Activated naive CD8-positive, alpha-beta T cell treated with anti-CD3 and anti-CD28 coated beads, Interleukin-2, amount 50 U/mL, for 24 hours (primary cell): ENCODE data around the gene SRPK2.

Source experiments
- ATAC-seq: fragments of 150-1000 bp; cut with Tn5 transposase; one replicate; pipeline ENCODE4 v1.10.0; 2021
- DNase-seq: peaks from one replicate; pipeline ENCODE4 v3.0.0; 2021
- H3K27ac Mint-ChIP-seq: one replicate; pipeline ENCODE4 v1.8.0; 2021; ENCODE audit warnings: mild to moderate bottlenecking, mixed read lengths
- H3K27me3 Mint-ChIP-seq: one replicate; pipeline ENCODE4 v1.8.0; 2021; ENCODE audit warnings: mixed read lengths
- H3K36me3 Mint-ChIP-seq: one replicate; pipeline ENCODE4 v1.8.0; 2021; ENCODE audit warnings: low read depth, mixed read lengths
- H3K4me1 Mint-ChIP-seq: one replicate; pipeline ENCODE4 v1.8.0; 2021; ENCODE audit warnings: mixed read lengths
- H3K4me3 Mint-ChIP-seq: one replicate; pipeline ENCODE4 v1.8.0; 2021; ENCODE audit warnings: mild to moderate bottlenecking, moderate library complexity, mixed read lengths
- H3K9me3 Mint-ChIP-seq: one replicate; pipeline ENCODE4 v1.8.0; 2021; ENCODE audit warnings: mixed read lengths

Gene SRPK2

DNA sequence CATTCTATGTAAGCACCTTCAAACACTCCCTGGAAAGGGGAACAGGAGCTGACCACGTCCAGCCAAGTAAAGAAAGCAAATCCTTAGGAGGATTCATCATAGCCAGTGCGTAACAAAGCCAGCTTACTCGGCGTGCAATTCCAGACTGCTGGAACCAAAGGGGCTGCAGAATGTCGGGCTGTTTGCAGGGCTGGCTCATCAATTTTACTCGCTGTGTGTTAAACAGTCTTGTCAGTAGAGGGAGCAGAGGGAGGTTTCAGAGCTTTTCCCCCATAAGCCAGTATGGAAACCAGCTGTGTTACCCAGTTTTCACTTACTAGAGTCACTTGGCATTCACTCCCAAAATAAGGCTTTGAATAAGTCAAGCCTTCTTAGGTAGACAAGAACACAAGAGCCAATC is 247.7 kb downstream of the SRPK2 start:
- DNase-seq = no peak
- Mint-ChIP-seq H3K27me3 (no peaks in the 10 kb centered on the region), H3K9me3 (no peaks in the 10 kb centered on the region), H3K27ac (no peak overlapping the region), H3K4me3 (no peak overlapping the region), H3K36me3 (peaks cover 16% of the 10 kb centered on the region), H3K4me1 (no peaks in the 10 kb centered on the region)
- ATAC-seq = no peak

DNA sequence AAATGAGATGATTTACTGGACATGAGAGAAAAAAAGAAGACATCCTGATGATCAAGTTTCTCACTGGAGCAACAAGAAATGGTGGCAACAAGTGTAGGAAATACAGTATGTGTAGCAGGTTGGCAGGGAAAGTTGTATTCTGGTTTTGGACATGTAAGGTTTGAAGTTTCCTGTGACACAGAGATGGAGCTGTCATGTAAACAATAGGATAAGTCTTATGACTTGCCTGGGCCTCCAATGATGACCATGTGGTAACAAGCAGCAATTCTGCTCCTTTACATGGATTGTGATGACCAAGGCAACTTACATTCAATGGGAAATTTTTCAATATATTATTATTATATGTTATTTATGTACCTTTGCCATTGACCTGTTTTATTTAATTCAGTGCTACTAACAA is 249.3 kb downstream of the SRPK2 start:
- ATAC-seq = no peak
- H3K27ac Mint-ChIP-seq = no peak overlapping the region
- H3K9me3 Mint-ChIP-seq = no peaks in the 10 kb centered on the region
- no peak for DNase-seq
- no peaks in the 10 kb centered on the region for H3K4me1 Mint-ChIP-seq
- H3K36me3 Mint-ChIP-seq = peaks cover 16% of the 10 kb centered on the region
- no peaks in the 10 kb centered on the region for H3K27me3 Mint-ChIP-seq
- H3K4me3 Mint-ChIP-seq = no peak overlapping the region

DNA sequence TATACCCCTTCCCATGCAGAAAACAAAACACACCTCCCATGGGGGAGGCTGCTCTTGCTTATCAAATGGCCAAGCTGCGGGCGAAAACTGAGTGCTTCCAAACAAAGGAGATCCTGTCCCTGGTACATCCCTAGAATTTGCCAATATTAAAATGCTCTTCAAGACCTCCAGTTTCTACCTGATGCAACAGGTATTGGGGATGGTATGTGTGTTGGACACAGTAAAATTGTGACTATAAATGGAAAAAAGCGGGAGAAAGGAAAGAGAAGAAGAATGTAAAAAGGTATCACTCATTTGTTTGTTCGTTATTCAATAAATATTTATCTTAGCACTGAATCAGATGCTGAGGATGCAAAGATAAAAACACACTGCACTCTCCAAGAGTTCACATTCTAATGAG is 250.8 kb downstream of the SRPK2 start:
- H3K36me3 Mint-ChIP-seq = peaks cover 12% of the 10 kb centered on the region
- no peak overlapping the region for H3K27ac Mint-ChIP-seq
- H3K4me3 Mint-ChIP-seq = no peak overlapping the region
- H3K27me3 Mint-ChIP-seq = no peaks in the 10 kb centered on the region
- no peak for ATAC-seq
- no peaks in the 10 kb centered on the region for H3K4me1 Mint-ChIP-seq
- H3K9me3 Mint-ChIP-seq = no peaks in the 10 kb centered on the region
- DNase-seq = no peak

DNA sequence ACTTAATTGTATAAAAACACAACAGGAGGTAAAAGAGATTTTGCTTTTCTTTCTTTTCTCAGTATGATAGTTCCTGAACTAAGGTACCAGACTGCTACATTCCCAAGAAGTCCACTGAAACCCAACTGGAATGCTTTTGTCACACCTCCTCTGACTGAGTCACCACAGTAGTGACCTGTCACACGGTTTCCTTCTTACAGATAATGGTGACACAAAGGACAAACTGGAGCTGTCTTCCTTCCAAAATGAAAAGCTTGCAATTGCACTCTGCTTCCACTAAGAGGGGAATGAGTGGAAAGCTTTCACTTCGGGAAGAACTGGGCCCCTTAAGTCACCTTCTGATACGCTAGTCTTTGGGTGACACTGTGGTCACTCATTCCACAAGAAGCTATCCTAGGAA is 252.5 kb downstream of the SRPK2 start:
- no peak overlapping the region for H3K27ac Mint-ChIP-seq

DNA sequence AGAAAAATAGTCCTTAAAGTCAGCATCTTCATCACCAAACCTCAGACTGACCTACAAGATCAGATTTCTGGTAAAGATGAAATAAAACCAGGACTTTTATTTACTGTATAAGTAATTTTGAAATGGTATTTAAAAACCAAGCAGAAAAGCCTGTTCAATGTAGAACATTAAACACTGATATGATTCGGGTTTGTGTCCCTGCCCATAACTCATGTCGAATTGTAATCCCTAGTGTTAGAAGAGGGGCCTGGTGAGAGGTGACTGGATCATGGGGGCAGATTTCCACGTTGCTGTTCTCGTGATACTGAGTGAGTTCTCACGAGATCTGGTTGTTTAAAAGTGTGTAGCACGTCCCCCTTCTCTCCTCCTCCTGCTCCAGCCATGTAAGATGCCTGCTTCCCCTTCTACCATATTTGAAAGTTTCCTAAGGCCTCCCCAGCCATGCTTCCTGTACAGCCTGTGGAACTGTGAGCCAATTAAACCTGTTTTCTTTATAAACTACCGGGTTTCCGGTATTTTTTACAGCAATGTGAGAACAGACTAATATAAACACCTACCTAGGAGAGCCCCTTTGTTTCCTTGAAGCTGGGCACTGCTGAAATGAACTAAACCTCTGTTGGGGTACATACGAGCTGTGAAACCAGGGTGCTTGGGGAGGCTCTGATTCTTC is 254.6 kb downstream of the SRPK2 start:
- no peaks in the 10 kb centered on the region for H3K9me3 Mint-ChIP-seq
- no peak overlapping the region for H3K4me3 Mint-ChIP-seq
- peaks cover 15% of the 10 kb centered on the region for H3K36me3 Mint-ChIP-seq
- ATAC-seq = no peak
- peaks cover 19% of the 10 kb centered on the region for H3K4me1 Mint-ChIP-seq
- no peak overlapping the region for H3K27ac Mint-ChIP-seq
- no peak for DNase-seq
- no peaks in the 10 kb centered on the region for H3K27me3 Mint-ChIP-seq

More for the DNA sequence above, 252.5 kb downstream of the SRPK2 start:
- Mint-ChIP-seq H3K27me3 (no peaks in the 10 kb centered on the region), H3K4me3 (no peak overlapping the region), H3K36me3 (peaks cover 11% of the 10 kb centered on the region), H3K9me3 (no peaks in the 10 kb centered on the region), H3K4me1 (peaks cover 12% of the 10 kb centered on the region)
- DNase-seq (no peak), ATAC-seq (peak; percentile 35)

DNA sequence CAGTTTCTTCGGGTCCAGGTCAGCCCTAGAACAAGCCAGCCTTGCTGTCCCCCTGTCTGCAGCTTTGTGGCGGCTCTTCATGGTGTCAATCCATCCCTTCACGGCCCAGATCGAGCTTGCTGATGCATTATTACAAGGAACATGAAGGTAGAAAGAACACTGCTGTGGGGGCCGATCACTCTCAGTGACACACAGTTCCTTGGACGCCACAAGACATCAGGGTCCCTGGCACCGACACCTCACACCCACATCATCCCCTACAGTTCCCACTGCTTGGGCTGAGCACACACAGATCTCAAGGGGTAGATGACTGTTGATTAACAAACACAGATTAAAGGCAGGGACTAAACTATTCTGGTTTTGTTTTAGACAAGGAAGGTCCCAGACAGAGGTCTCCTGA is 255.4 kb downstream of the SRPK2 start:
- H3K36me3 Mint-ChIP-seq = peaks cover 15% of the 10 kb centered on the region
- no peak for ATAC-seq
- DNase-seq = no peak
- no peaks in the 10 kb centered on the region for H3K9me3 Mint-ChIP-seq
- H3K27ac Mint-ChIP-seq = no peak overlapping the region
- no peak overlapping the region for H3K4me3 Mint-ChIP-seq
- H3K4me1 Mint-ChIP-seq = peaks cover 19% of the 10 kb centered on the region
- H3K27me3 Mint-ChIP-seq = no peaks in the 10 kb centered on the region

DNA sequence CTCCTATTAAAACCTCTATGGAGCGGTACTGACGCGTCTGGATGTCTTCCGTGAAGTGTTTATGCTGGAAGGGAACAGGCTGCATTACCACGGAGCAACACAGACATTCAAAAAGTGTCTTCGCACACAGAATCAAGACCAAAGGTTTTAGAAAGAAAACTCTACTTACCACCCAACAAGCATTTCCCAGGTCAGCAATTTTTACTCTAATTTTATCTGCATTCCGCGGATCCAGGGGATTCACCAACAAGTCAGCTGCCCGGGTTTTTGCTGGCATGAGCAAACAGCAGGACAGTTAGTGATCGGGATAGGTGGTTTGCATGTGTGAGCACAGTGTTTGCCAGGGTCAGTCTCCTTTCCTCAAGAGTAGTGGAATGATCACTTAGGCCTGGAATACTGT is 255.9 kb downstream of the SRPK2 start:
- Mint-ChIP-seq H3K9me3 (no peaks in the 10 kb centered on the region), H3K27me3 (no peaks in the 10 kb centered on the region), H3K36me3 (peaks cover 11% of the 10 kb centered on the region), H3K4me1 (peaks cover 20% of the 10 kb centered on the region), H3K4me3 (no peak overlapping the region), H3K27ac (no peak overlapping the region)
- no peak for ATAC-seq
- DNase-seq = no peak

DNA sequence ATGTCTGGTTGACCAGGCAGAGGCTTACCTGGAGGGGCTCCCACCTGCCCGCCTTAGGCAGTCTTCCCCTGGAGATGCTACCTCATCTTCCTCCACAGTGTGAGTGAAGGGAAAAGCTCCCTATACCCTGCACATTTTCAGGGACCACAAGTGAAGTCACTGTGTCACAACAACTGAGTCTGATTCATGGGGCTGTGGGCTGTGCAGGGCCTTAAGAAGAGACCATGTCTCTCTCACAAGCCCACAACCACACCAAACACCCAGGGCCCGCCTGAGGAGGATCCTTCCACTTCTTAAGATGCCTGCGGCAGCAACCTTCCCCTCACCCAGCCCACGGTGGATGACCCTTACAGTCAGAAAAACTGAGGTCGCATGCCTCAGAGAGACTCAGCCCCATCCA is 256.4 kb downstream of the SRPK2 start:
- DNase-seq (no peak), ATAC-seq (peak; percentile 57)
- peaks cover 25% of the 10 kb centered on the region for H3K4me1 Mint-ChIP-seq
- no peak overlapping the region for H3K4me3 Mint-ChIP-seq
- H3K27ac Mint-ChIP-seq = no peak overlapping the region
- H3K27me3 Mint-ChIP-seq = no peaks in the 10 kb centered on the region
- H3K9me3 Mint-ChIP-seq = no peaks in the 10 kb centered on the region
- H3K36me3 Mint-ChIP-seq = peaks cover 11% of the 10 kb centered on the region

DNA sequence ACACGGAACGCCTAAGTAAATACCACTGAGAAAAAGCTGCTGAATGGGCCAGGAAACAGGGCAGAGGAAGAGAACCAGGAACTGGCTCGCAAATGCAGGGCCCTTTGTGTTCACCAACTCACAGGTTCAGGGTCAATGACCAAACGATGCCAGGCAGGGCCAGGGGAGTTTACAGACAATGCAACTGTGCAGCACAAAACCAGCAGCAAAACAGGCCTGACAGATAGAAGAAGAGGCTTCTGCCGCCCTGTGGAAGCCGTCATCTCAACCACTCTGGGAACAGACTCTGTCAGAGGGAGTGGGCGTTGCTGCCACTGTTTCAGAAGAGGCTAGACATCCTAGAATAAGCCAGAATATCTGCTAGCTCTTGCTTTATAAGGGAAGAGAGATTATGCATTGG is 256.8 kb downstream of the SRPK2 start:
- peaks cover 29% of the 10 kb centered on the region for H3K4me1 Mint-ChIP-seq
- no peaks in the 10 kb centered on the region for H3K9me3 Mint-ChIP-seq
- H3K4me3 Mint-ChIP-seq = no peak overlapping the region
- DNase-seq (no peak), ATAC-seq (peak; percentile 34)
- peaks cover 11% of the 10 kb centered on the region for H3K36me3 Mint-ChIP-seq
- peak overlapping the region; percentile 39 for H3K27ac Mint-ChIP-seq
- H3K27me3 Mint-ChIP-seq = no peaks in the 10 kb centered on the region

DNA sequence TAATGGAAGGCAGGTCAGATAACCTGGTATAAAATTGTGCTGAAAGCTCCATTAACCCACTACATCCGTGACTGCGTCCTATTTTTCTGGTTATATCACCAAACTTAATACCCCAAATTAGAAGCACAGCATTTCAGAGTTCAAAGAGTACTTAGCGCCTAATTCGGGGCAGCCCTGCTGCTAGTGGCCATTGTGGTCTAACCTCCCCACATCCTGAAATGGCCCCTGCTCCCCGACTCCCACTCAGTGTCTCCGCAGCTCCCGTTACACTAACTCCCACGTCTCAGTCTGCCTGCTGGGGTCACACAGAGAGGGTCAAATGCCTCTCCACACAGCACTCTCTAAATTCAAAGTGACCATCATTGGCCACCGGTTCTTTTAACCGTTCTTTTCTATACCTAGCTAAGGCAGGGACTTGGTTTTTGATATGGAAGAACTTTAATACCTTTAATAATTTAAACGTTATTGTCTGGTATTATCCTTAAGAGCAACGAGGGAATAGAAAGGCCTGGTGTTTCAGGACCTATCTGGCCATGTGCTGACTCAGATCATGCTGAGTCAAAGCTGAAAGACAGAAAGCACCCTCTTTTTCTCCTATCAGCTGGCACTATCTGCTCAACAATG is 257.6 kb downstream of the SRPK2 start:
- ATAC-seq (peak; percentile 34), DNase-seq (no peak)
- H3K4me3 Mint-ChIP-seq = no peak overlapping the region
- no peaks in the 10 kb centered on the region for H3K9me3 Mint-ChIP-seq
- H3K27me3 Mint-ChIP-seq = no peaks in the 10 kb centered on the region
- peaks cover 34% of the 10 kb centered on the region for H3K4me1 Mint-ChIP-seq
- H3K36me3 Mint-ChIP-seq = peaks cover 13% of the 10 kb centered on the region
- peak overlapping the region; percentile 64 for H3K27ac Mint-ChIP-seq

DNA sequence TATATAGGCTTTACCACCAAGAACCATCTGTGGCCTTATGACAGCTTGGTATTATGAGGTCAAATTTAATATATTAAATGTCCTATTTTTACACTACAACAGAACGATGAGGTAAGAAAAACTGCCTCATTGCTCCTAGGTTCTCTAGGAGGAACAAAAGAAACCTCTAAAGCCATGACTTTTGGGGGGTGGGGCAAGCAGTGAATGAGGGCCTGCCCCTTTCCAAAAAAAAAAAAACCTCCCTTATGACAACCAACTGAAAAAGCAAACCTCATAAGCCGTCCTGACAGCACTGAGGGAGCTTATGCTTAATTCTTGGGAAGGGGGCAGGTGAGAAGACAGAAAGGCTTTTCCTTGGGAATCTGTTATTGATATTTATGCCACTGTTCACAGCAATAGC is 258.1 kb downstream of the SRPK2 start:
- ATAC-seq (no peak), DNase-seq (no peak)
- H3K4me3 Mint-ChIP-seq = no peak overlapping the region
- peaks cover 35% of the 10 kb centered on the region for H3K4me1 Mint-ChIP-seq
- no peaks in the 10 kb centered on the region for H3K9me3 Mint-ChIP-seq
- H3K27me3 Mint-ChIP-seq = no peaks in the 10 kb centered on the region
- no peak overlapping the region for H3K27ac Mint-ChIP-seq
- peaks cover 15% of the 10 kb centered on the region for H3K36me3 Mint-ChIP-seq

DNA sequence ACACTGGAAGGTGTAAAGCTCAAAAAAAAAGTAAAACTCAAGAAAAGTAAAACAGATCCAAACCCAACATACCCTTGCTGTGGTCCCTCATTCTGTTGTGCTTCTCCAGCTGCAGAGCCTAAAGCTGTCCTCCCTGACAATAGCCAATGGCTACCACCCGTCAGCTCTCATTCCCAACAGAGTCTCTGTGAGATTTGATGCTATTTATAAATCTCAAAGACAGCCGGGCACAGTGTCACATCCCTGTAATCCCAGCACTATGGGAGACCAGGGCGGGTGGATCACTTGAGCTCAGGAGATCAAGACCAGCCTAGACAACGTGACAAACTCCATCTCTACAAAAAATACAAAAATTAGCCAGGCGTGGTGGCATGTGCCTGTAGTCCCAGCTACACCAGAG is 258.7 kb downstream of the SRPK2 start:
- no peak for DNase-seq
- H3K9me3 Mint-ChIP-seq = no peaks in the 10 kb centered on the region
- H3K36me3 Mint-ChIP-seq = peaks cover 17% of the 10 kb centered on the region
- H3K4me3 Mint-ChIP-seq = no peak overlapping the region
- peaks cover 35% of the 10 kb centered on the region for H3K4me1 Mint-ChIP-seq
- H3K27me3 Mint-ChIP-seq = no peaks in the 10 kb centered on the region
- no peak for ATAC-seq
- H3K27ac Mint-ChIP-seq = no peak overlapping the region

DNA sequence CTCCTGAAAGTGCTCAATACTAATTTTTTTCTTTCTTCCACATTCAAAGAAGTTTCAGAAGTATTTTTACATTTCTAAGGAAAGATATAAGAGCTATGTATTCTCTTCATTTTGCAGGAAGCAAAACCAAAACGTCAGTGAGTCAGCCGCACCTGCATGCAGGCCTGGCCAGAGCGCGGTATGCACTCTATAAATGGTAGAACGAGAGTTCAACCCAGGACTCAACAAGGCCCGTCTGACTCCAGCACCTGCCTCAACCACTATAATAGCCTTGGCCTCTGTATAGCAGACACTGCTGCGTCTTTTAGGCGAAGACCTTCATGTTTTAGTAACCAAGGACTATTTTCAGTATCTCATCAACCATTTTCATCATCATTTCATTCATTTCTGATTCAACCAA is 261.5 kb downstream of the SRPK2 start:
- DNase-seq (no peak), ATAC-seq (peak; percentile 29)
- peaks cover 34% of the 10 kb centered on the region for H3K4me1 Mint-ChIP-seq
- no peaks in the 10 kb centered on the region for H3K9me3 Mint-ChIP-seq
- H3K36me3 Mint-ChIP-seq = peaks cover 16% of the 10 kb centered on the region
- no peak overlapping the region for H3K4me3 Mint-ChIP-seq
- no peaks in the 10 kb centered on the region for H3K27me3 Mint-ChIP-seq
- no peak overlapping the region for H3K27ac Mint-ChIP-seq

DNA sequence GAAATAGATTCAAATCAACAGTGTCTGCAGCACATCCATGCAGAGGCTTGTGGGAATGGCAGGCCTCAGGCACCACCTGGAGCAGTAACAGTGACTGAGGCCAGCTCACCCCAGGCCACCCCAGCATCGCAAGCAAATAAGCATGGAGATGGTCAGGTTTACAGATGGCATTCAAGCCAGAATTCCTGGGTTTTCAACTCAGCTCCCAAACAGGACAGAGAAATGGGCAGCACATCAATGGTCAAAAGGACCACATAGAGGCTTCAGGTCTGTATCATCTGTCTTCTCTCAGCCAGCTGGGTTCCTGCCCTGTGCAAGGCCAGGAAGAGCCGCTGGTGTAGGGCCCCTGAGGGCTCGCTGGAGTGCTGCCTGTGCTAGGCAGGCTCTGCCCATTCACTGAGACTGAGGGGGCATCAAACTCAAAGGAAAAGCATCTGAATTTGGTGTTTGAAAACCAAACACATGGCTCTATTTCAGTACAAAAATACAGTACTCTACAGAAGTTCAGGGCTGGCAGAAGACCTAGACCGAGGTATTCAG is 262.2 kb downstream of the SRPK2 start:
- peaks cover 28% of the 10 kb centered on the region for H3K4me1 Mint-ChIP-seq
- H3K4me3 Mint-ChIP-seq = no peak overlapping the region
- DNase-seq (no peak), ATAC-seq (no peak)
- no peaks in the 10 kb centered on the region for H3K9me3 Mint-ChIP-seq
- peaks cover 16% of the 10 kb centered on the region for H3K36me3 Mint-ChIP-seq
- peak overlapping the region; percentile 17 for H3K27ac Mint-ChIP-seq
- H3K27me3 Mint-ChIP-seq = no peaks in the 10 kb centered on the region

DNA sequence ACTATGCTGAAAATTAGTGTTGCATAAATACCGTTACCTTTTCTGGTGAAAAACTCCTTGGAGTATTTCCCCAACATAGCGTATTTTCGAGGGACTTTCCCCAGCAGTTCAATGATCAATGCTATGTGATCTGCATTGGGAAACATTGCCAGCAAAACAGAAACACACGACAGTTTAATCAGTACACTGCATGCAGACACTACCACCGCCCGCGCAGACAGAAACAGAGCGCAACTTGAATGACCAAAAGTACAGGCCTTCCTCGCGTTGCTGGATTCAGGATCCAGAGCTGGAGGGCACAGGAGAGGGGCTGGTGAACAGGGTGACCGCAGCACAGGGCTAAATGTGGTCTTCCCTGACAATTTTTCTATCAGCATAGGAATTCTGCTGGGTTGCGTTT is 263.0 kb downstream of the SRPK2 start:
- H3K27ac Mint-ChIP-seq = no peak overlapping the region
- no peaks in the 10 kb centered on the region for H3K9me3 Mint-ChIP-seq
- DNase-seq (no peak), ATAC-seq (no peak)
- H3K4me3 Mint-ChIP-seq = no peak overlapping the region
- peaks cover 20% of the 10 kb centered on the region for H3K4me1 Mint-ChIP-seq
- H3K36me3 Mint-ChIP-seq = peaks cover 16% of the 10 kb centered on the region
- H3K27me3 Mint-ChIP-seq = no peaks in the 10 kb centered on the region
